PC-3 (cell line): Measurements from ENCODE around the gene GBA3. TPM values are rescaled to one million over a fixed set of nuclear protein-coding genes. Genes with fewer than 3 reads are reported as not detected.

Experiments
- ATAC-seq: fragments of 200-7000 bp; cut with Tn5 transposase; 2 replicates; pipeline ENCODE4 v1.9.1; 2020; ENCODE audit warnings: mild to moderate bottlenecking, moderate library complexity
- BruUV-seq: library from RNA; stranded (reverse); fragments of 400-500 nt; replicated peaks from 2 replicates; lab custom pipeline; 2021; lab: Mats Ljungman, UMichigan
- CTCF ChIA-PET: fragments of 300-600 bp; sonication (Branson Sonifier 250); formaldehyde crosslinking; loops from one replicate; lab custom pipeline; 2022; ENCODE audit warnings: antibody characterized with exemption; lab: Charles Lee
- POLR2A ChIA-PET: fragments of 300-600 bp; sonication (Branson Sonifier 250); formaldehyde crosslinking; loops from one replicate; lab custom pipeline; 2022; ENCODE audit warnings: antibody characterized with exemption; ENCODE audit not compliant: unreplicated experiment; lab: Charles Lee
- DNase-seq: peaks from one replicate; pipeline ENCODE4 v3.0.0-alpha.2; 2015
- H2AFZ ChIP-seq: fragments of 300-600 bp; sonication (generic); 2 replicates; pipeline ENCODE4 v1.6.0; 2016; ENCODE audit warnings: antibody characterized with exemption, low read length
- H3F3A ChIP-seq: fragments of 300-600 bp; sonication (generic); one replicate; pipeline ENCODE4 v1.6.0; 2017; ENCODE audit warnings: antibody characterized with exemption, low read length, control low read depth, mild to moderate bottlenecking; ENCODE audit not compliant: unreplicated experiment
- H3K27ac ChIP-seq: fragments of 300-600 bp; sonication (generic); 2 replicates; pipeline ENCODE4 v1.5.1; 2016; ENCODE audit warnings: mild to moderate bottlenecking, low read length
- H3K27me3 ChIP-seq: fragments of 300-600 bp; sonication (generic); 2 replicates; pipeline ENCODE4 v1.6.1; 2016; ENCODE audit warnings: low read length, mixed read lengths
- H3K36me3 ChIP-seq: fragments of 300-600 bp; sonication (generic); 2 replicates; pipeline ENCODE4 v1.6.1; 2016; ENCODE audit warnings: low read depth, mixed run types, low read length, mixed read lengths
- H3K4me1 ChIP-seq: fragments of 300-600 bp; sonication (generic); 2 replicates; pipeline ENCODE4 v1.5.1; 2016; ENCODE audit warnings: low read length; ENCODE audit not compliant: insufficient read depth
- H3K4me2 ChIP-seq: fragments of 300-600 bp; sonication (generic); 2 replicates; pipeline ENCODE4 v1.6.0; 2016; ENCODE audit warnings: low read length
- H3K4me3 ChIP-seq: fragments of 300-600 bp; sonication (generic); 2 replicates; pipeline ENCODE4 v1.5.1; 2016; ENCODE audit warnings: mild to moderate bottlenecking, low read length, mixed read lengths
- H3K79me2 ChIP-seq: fragments of 300-600 bp; sonication (generic); 2 replicates; pipeline ENCODE4 v1.6.1; 2017; ENCODE audit warnings: low read length, mixed read lengths
- H3K9ac ChIP-seq: fragments of 300-600 bp; sonication (generic); 2 replicates; pipeline ENCODE4 v1.6.0; 2016; ENCODE audit warnings: mild to moderate bottlenecking, low read length
- H3K9me2 ChIP-seq: fragments of 300-600 bp; sonication (generic); replicated peaks from 2 replicates; pipeline ENCODE4 v1.6.1; 2016; ENCODE audit warnings: mixed run types, low read length, mixed read lengths
- H3K9me3 ChIP-seq: fragments of 300-600 bp; sonication (generic); 2 replicates; pipeline ENCODE4 v1.6.1; 2016; ENCODE audit warnings: low read length, mixed read lengths
- H4K20me1 ChIP-seq: fragments of 300-600 bp; sonication (generic); 2 replicates; pipeline ENCODE4 v1.6.1; 2016; ENCODE audit warnings: low read length, mixed read lengths
- EZH2 ChIP-seq: fragments of 300-600 bp; sonication (generic); IDR thresholded peaks from one replicate; pipeline ENCODE4 v1.6.1; 2017; ENCODE audit warnings: antibody characterized with exemption, mild to moderate bottlenecking, low read length; ENCODE audit not compliant: unreplicated experiment
- EZH2phosphoT487 ChIP-seq: fragments of 300-600 bp; sonication (generic); IDR thresholded peaks from 2 replicates; pipeline ENCODE4 v1.6.1; 2018; ENCODE audit warnings: mild to moderate bottlenecking, antibody characterized with exemption, low read length, borderline replicate concordance
- intact Hi-C: fragments of 100-400 bp; cut with micrococcal nuclease; formaldehyde crosslinking; loops from 2 replicates; pipeline ENCODE4 v1.9.0; 2023
- total RNA-seq: library from RNA; depleted of rRNA; stranded (reverse); fragments of >200 nt; gene quantifications from 2 replicates; pipeline ENCODE4 v1.2.3, GENCODE V29; 2014
- TF ChIP-seq, protein P1 (sequence below): fragments of 300-600 bp; sonication (generic); conservative IDR thresholded peaks from 2 replicates; pipeline ENCODE4 v1.5.1; 2017; ENCODE audit warnings: antibody characterized with exemption, low read depth, mild to moderate bottlenecking, low read length

Gene GBA3
- total RNA-seq, 1 experiment from 2014 or later: not detected

DNA sequence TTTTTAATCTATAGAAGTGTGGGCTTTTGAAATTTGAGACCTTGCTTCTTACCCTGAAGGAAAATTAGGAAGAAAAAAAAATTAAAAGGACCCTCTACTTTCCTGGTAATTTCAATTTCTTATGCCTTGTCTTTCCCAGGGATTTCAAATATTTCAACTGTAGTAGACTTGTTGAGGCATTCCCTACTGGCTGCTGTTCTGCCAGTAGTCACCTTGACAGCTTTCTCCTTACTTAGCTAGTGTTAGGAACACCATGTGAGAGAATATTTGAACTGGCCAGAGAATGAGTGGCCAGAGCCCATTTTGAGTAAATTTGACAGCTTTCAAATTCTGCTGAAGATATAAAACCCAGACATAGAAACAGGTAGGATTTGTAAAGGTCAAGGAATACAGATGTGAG is 24.0 kb upstream of the GBA3 start:
- Histone ChIP-seq H3K36me3 (no peaks in the 10 kb centered on the region), H4K20me1 (no peaks in the 10 kb centered on the region), H3K9me3 (no peaks in the 10 kb centered on the region), H2AFZ (no peak overlapping the region), H3K27ac (no peak overlapping the region), H3K4me3 (no peak overlapping the region), H3K9me2 (no peaks in the 10 kb centered on the region), H3K27me3 (peaks cover 15% of the 10 kb centered on the region; the same call in 1 of the 2 replicates), H3K4me2 (no peak overlapping the region), H3K79me2 (no peaks in the 10 kb centered on the region), H3F3A (no peaks in the 10 kb centered on the region), H3K9ac (no peak overlapping the region), H3K4me1 (no peaks in the 10 kb centered on the region)
- ATAC-seq (no peak), DNase-seq (no peak)
- intact Hi-C loops: no loop called here
- CTCF ChIA-PET: no interaction called here
- POLR2A ChIA-PET: no interaction called here
- BruUV-seq: no TSS peak
- TF ChIP-seq, protein P1, sequence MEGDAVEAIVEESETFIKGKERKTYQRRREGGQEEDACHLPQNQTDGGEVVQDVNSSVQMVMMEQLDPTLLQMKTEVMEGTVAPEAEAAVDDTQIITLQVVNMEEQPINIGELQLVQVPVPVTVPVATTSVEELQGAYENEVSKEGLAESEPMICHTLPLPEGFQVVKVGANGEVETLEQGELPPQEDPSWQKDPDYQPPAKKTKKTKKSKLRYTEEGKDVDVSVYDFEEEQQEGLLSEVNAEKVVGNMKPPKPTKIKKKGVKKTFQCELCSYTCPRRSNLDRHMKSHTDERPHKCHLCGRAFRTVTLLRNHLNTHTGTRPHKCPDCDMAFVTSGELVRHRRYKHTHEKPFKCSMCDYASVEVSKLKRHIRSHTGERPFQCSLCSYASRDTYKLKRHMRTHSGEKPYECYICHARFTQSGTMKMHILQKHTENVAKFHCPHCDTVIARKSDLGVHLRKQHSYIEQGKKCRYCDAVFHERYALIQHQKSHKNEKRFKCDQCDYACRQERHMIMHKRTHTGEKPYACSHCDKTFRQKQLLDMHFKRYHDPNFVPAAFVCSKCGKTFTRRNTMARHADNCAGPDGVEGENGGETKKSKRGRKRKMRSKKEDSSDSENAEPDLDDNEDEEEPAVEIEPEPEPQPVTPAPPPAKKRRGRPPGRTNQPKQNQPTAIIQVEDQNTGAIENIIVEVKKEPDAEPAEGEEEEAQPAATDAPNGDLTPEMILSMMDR: no peak
- no peak for TF ChIP-seq EZH2
- TF ChIP-seq EZH2phosphoT487: no peak

DNA sequence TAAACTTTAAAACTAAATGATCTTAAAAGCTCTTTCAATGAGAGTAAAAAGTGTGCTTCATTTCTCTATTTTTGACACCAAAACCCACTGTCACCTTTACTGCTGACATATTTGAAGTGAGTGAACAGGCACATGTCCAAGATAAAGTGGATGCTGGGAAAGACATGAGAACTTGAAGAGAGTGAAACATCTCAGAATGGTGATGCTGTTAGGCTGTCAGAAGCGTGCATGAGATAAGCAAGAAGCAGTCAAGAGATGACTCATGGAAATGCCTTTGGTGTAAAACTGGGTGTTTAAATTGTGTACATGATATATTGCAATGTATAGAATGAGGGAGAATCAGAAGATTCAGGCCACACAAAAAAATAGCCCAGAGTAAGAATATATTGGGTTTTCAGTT is 21.8 kb upstream of the GBA3 start:
- intact Hi-C loops: no loop called here
- no peaks in the 10 kb centered on the region for H3K9me3 ChIP-seq
- ATAC-seq (no peak), DNase-seq (no peak)
- H3K36me3 ChIP-seq: no peaks in the 10 kb centered on the region
- H3K9ac ChIP-seq: no peak overlapping the region
- H3K79me2 ChIP-seq: no peaks in the 10 kb centered on the region
- no peaks in the 10 kb centered on the region for H4K20me1 ChIP-seq
- H2AFZ ChIP-seq: no peak overlapping the region
- no peaks in the 10 kb centered on the region for H3F3A ChIP-seq
- ChIA-PET CTCF (no interaction called here), POLR2A (no interaction called here)
- no peak overlapping the region for H3K4me3 ChIP-seq
- no peaks in the 10 kb centered on the region for H3K9me2 ChIP-seq
- H3K4me1 ChIP-seq: no peaks in the 10 kb centered on the region
- H3K4me2 ChIP-seq: no peak overlapping the region
- H3K27me3 ChIP-seq: peaks cover 8% of the 10 kb centered on the region; the same call in 1 of the 2 replicates
- H3K27ac ChIP-seq: no peak overlapping the region
- TF ChIP-seq, protein P1: no peak
- TF ChIP-seq EZH2 (no peak), EZH2phosphoT487 (no peak)
- no TSS peak for BruUV-seq

DNA sequence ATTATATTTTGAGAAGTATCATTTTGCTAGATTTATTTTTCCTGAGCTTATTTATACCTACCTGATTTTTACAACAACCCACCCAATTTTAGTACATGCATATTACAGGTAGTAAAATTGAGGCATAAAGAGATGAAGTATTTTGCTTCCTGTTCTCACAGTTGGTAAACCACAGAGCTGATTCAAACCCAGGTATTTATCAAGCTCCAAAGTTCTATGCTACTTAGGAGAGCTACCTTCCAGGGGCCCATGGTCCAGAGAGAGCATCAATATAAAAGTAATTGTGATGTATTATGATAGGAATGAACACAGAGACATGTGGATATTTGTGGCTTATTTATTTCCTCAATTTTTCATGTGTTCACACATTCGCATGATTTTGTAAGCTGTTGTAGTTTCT is 20.2 kb upstream of the GBA3 start:
- intact Hi-C loops: no loop called here
- Histone ChIP-seq H3F3A (no peaks in the 10 kb centered on the region), H2AFZ (no peak overlapping the region), H3K36me3 (no peaks in the 10 kb centered on the region), H3K9me2 (no peaks in the 10 kb centered on the region), H3K9me3 (no peaks in the 10 kb centered on the region), H3K4me1 (no peaks in the 10 kb centered on the region), H3K9ac (no peak overlapping the region), H3K4me3 (no peak overlapping the region), H3K27me3 (peaks cover 17% of the 10 kb centered on the region), H3K4me2 (no peak overlapping the region), H3K79me2 (no peaks in the 10 kb centered on the region), H4K20me1 (no peaks in the 10 kb centered on the region), H3K27ac (no peak overlapping the region)
- ChIA-PET POLR2A (no interaction called here), CTCF (no interaction called here)
- no TSS peak for BruUV-seq
- DNase-seq (no peak), ATAC-seq (no peak)
- TF ChIP-seq EZH2phosphoT487 (no peak), EZH2 (no peak)
- TF ChIP-seq, protein P1: no peak
